ENCODE measurements around the gene SH3BP2. TPM values are rescaled to one million over a fixed set of nuclear protein-coding genes. Genes with fewer than 3 reads are reported as not detected.

Gene SH3BP2
- total RNA-seq, 2 donors from 2014 or later: 24.3 to 41.3 TPM

GRCh38 chr4:2856266-2856665 is 63.4 kb downstream of the SH3BP2 start:
- Histone ChIP-seq H3K4me3 (no peak overlapping the region), H3K4me1 (replicated peaks) (peaks cover 8% of the 10 kb centered on the region), H3K36me3 (no peaks in the 10 kb centered on the region), H3K27ac (no peak overlapping the region), H3K27me3 (replicated peaks; ENCODE audit: insufficient read depth) (no peaks in the 10 kb centered on the region), H3K9me3 (no peaks in the 10 kb centered on the region)
- no peak for DNase-seq (ENCODE audit: low spot score)
- 93% methylated on average over 3 of the region's 3 CpGs for WGBS
- intact Hi-C loops (cut with DNase I): no loop called here
- TF ChIP-seq, protein P1, sequence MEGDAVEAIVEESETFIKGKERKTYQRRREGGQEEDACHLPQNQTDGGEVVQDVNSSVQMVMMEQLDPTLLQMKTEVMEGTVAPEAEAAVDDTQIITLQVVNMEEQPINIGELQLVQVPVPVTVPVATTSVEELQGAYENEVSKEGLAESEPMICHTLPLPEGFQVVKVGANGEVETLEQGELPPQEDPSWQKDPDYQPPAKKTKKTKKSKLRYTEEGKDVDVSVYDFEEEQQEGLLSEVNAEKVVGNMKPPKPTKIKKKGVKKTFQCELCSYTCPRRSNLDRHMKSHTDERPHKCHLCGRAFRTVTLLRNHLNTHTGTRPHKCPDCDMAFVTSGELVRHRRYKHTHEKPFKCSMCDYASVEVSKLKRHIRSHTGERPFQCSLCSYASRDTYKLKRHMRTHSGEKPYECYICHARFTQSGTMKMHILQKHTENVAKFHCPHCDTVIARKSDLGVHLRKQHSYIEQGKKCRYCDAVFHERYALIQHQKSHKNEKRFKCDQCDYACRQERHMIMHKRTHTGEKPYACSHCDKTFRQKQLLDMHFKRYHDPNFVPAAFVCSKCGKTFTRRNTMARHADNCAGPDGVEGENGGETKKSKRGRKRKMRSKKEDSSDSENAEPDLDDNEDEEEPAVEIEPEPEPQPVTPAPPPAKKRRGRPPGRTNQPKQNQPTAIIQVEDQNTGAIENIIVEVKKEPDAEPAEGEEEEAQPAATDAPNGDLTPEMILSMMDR (IDR thresholded peaks at IDR 0.05): no peak
- TF ChIP-seq POLR2AphosphoS5 (IDR thresholded peaks at IDR 0.05) (no peak), POLR2A (IDR thresholded peaks at IDR 0.05) (no peak)

DNA sequence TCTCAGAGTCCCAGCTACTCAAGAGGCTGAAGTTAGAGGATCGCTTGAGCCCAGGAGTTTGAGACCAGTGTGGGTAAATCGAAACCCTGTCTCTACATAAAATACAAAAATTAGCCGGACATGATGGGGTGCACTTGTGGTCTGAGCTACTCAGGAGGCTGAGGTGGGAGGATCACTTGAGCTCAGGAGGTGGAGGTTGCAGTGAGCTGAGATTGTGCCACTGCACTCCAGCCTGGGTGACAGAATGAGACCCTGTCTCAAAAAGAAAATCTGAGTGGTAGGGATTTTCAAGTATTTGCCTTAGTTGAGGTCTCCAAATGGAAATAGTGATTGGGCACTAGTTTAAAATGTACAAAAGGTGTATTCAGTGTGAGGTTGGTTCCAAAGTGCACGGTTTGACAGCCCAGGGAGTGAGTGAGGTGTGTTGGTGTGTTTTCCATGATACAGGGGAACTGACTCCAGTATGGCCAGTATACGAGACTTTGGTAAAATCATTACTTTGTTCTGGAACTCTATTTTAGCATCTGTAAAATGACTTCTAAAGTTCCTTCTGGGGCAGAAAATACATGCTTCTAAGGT is 64.6 kb downstream of the SH3BP2 start:
- 96% methylated on average over 5 of the region's 5 CpGs for WGBS
- intact Hi-C loops (cut with DNase I): no loop called here
- no peaks in the 10 kb centered on the region for H3K27me3 ChIP-seq (replicated peaks; ENCODE audit: insufficient read depth)
- no peak for TF ChIP-seq POLR2A (IDR thresholded peaks at IDR 0.05)
- TF ChIP-seq, protein P1 (IDR thresholded peaks at IDR 0.05): no peak
- TF ChIP-seq POLR2AphosphoS5 (IDR thresholded peaks at IDR 0.05): no peak
- H3K4me3 ChIP-seq: no peak overlapping the region
- no peak for DNase-seq (ENCODE audit: low spot score)
- peaks cover 14% of the 10 kb centered on the region for H3K4me1 ChIP-seq (replicated peaks)
- no peaks in the 10 kb centered on the region for H3K36me3 ChIP-seq
- H3K27ac ChIP-seq: no peak overlapping the region
- no peaks in the 10 kb centered on the region for H3K9me3 ChIP-seq

DNA sequence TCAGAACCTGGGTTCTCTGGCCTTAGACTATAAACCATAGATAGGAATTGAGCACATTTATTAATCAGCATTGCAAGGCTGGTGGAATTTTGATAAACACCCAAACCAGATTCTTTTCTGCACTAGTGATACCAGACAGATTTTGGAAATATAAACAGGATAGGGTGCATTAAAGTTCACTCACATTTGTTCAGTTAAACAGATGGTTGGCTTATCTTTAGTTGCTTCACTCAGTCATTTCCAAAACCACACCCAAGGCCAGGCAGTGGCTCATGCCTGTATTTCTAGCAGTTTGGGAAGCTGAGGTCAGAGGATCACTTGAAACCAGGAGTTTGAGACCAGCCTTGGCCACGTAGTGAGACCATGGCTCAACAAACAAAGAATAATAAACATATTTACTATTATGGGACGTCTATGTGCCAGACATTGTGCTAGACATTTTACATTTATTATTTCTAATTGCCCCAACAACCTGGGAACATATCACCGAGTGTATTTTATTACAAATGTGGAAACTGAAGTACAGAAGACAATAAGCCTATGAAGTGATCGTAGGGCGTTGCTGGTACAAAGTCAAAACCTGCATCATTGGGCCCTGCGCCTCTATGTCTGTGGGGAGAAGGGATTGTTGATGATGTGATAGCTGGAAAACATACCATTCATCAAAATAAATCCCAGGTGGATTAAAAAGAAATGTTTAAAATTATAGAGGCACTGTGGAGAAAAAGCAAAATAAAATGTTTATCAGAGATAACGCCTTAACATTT is 65.7 kb downstream of the SH3BP2 start:
- no peak overlapping the region for H3K27ac ChIP-seq
- 59% methylated on average over 7 of the region's 7 CpGs for WGBS
- H3K36me3 ChIP-seq: no peaks in the 10 kb centered on the region
- H3K4me3 ChIP-seq: no peak overlapping the region
- intact Hi-C loops (cut with DNase I): no loop called here
- TF ChIP-seq POLR2AphosphoS5 (IDR thresholded peaks at IDR 0.05) (no peak), POLR2A (IDR thresholded peaks at IDR 0.05) (no peak)
- TF ChIP-seq, protein P1 (IDR thresholded peaks at IDR 0.05): no peak
- DNase-seq (ENCODE audit: low spot score): no peak
- H3K27me3 ChIP-seq (replicated peaks; ENCODE audit: insufficient read depth): no peaks in the 10 kb centered on the region
- peaks cover 14% of the 10 kb centered on the region for H3K4me1 ChIP-seq (replicated peaks)
- H3K9me3 ChIP-seq: no peaks in the 10 kb centered on the region

DNA sequence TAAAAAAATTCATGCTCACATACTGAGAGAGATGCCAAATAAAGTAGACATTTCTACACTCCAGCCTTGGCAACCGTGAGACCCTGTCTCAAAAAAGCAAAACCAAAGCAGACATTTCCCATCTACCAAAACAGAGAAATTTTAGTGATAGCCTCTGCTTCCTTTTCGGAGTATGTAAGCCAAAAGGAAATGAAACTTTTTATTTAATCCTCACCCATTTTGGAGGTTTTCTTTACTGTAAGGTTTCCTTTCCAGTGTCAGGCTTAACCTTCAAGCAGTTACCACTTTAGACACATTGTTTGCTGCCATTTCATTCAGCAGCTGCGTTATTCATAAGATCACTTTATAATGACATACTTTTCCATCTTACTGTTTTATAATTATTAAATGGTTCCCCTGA is 66.6 kb downstream of the SH3BP2 start:
- H3K4me3 ChIP-seq: no peak overlapping the region
- intact Hi-C loops (cut with DNase I): no loop called here
- peaks cover 14% of the 10 kb centered on the region for H3K4me1 ChIP-seq (replicated peaks)
- H3K27me3 ChIP-seq (replicated peaks; ENCODE audit: insufficient read depth): no peaks in the 10 kb centered on the region
- DNase-seq (ENCODE audit: low spot score): no peak
- H3K9me3 ChIP-seq: no peaks in the 10 kb centered on the region
- TF ChIP-seq POLR2A (IDR thresholded peaks at IDR 0.05): no peak
- TF ChIP-seq, protein P1 (IDR thresholded peaks at IDR 0.05): no peak
- no peak for TF ChIP-seq POLR2AphosphoS5 (IDR thresholded peaks at IDR 0.05)
- H3K36me3 ChIP-seq: no peaks in the 10 kb centered on the region
- WGBS: 64% methylated on average over 3 of the region's 3 CpGs
- no peak overlapping the region for H3K27ac ChIP-seq

Data from prostate gland (tissue), 2 donors.